Putamen (tissue), 1 donor: ENCODE measurements around the gene RNF208.
A peak's percentile ranks its signal among the peaks of the same experiment; 100 is the strongest.

Experiments
- DNase-seq: peaks from one replicate; pipeline ENCODE4 v3.0.0-alpha.2; 2016; ENCODE audit warnings: low spot score

Gene RNF208

GRCh38 chr9:137191691-137192447, 30.2 kb downstream of the RNF208 start:
- DNase-seq, result peak; percentile 89

GRCh38 chr9:137191245-137191644, 30.8 kb downstream of the RNF208 start:
- DNase-seq, result no peak

DNA sequence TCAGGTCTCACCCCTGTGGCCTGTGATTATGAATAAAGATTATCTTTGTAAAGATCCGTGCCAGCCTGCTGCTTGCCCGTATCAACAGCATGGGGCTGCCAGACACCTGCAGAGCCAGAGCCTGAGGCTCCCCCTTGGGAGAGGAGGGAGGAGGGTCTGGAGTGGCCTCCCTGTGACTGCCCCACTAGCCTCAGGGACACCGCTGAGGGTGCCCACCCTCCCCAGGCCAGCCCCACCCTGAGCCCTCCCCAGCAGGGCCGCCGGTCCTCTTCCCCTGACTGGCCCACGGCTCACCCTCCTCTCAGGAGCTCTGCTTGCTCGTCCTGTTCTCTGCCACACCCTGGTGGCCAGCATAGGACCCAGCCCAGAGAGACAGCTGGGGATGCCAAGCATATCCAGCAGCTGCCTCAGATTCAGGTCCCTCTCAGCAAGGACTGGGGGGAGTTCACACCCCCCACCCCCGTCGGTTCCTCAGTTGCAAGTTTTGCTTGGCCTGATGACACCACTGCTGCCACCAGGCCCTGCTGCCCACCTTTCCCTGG, 31.7 kb downstream of the RNF208 start:
- DNase-seq, result no peak

DNA sequence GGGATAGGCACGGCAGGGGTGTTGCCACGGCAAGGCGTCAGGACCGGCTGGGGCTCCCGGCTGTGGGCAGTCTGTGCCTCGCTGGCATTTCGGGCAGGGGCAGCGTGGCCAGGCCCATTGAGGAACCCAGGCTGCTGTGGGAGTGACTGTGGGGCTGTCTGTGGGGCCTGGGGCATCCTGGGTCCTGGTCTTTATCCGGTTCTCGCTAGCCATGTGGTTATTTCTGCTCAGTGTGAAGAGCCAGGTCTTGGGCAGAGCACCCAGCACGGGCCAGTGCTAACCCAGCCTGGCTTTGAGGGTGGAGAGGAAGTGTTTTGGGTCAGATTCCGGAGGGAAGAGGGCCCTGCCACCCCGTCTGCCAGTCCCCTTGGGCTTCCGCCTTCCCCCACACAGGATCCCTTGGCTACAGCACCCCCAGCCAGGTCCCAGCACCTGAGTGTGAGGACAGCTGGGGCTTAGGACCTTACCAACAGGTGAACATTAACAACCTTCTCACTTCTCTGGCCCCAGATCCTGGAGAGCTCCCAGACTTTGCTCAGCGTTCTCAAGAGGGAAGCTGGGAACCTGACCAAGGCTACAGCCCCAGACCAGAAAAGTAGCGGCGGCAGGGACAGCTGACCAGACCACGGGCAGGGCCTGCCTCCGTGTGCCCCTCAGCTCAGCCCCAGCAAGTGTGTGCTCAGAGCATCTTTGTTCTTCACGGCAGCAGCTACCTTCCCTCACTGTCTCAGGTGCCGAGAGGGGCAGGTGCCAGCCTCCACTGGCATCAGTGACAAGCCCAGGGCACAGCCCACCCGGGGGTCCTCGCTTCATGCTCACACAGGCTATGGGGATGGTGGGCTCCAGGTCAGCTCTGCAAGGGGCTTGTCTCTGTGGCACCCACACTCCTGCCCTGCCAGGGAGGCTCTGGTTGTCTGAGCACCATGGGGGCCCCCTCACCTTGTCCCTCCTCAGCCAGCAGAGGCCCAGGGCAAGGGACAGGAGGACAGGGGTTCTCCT, 32.4 kb downstream of the RNF208 start:
- no peak for DNase-seq

- DNase-seq, result peak; percentile 93
Measured at GRCh38 chr9:137188490-137189296, 33.3 kb downstream of the RNF208 start, which contains the start of the genes ANAPC2 and SSNA1. Gene ANAPC2 (minus strand): TSS chr9:137188560. CDS start chr9:137188532, 28 bp downstream. Gene SSNA1 (plus strand): TSS chr9:137188676. CDS start chr9:137188727, 51 bp downstream.

- DNase-seq, result no peak
Measured at GRCh38 chr9:137188086-137188489, 34.0 kb downstream of the RNF208 start.

GRCh38 chr9:137187386-137187785, 34.7 kb downstream of the RNF208 start:
- no peak for DNase-seq

GRCh38 chr9:137186385-137186784, 35.7 kb downstream of the RNF208 start:
- DNase-seq, result no peak

GRCh38 chr9:137185921-137186320, 36.1 kb downstream of the RNF208 start:
- DNase-seq, result no peak

DNA sequence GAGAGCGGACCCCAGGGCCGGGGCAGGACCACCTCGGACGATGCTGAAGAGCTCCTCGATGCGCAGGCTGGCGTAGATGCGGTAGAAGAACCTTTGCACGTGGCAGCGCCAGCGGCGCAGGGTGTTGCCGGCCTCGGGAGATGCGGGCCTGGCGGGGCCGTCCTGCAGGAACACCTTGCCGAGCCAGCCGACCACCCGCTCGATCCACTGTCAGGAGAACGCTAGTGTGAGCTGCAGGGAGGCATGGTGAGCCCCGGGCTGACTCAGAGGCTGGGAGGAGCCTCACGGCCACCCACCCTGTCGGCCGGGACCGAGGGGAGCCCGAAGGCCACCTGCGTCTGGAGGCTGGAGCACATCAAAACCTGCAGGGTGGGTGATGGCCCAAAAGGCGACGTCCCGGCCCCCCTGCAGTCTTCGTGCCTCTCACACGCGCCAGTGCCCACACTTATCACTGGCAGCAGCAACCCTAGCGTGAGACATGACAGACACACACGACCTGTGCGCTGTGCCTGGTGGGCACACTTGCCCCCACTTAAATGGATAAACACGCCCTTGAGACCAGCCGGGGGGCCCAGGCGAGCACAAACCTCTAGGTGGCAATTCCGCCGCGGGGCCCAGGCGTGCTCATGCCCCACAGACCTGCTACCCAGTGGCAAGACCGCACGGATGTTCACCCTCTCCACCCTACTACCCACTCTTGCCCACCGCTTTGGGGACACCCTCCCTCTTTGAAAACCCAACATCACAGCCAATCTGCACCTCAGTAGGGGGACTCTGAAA, 37.0 kb downstream of the RNF208 start:
- no peak for DNase-seq

GRCh38 chr9:137183980-137184595, 38.0 kb downstream of the RNF208 start:
- DNase-seq, result no peak

DNA sequence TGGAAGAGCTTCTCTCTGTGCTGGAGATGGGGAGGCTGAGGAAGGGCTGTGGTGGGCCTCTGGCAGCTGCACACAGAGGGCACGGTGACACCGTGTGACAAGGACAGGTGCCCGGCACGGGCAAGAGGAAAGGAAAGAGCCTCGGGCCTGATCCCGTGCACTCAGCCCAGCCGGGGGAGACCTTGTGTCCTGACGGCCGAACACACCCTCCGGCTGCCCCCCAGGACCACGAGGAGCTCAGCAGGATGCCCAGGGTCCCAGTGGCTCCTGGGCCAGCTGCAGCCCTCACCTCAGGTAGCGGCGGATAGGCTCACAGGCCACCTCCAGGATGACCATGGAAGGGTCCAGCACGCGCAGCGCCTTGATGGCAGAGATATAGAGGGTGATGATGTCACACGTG, 39.2 kb downstream of the RNF208 start:
- DNase-seq, result no peak

DNA sequence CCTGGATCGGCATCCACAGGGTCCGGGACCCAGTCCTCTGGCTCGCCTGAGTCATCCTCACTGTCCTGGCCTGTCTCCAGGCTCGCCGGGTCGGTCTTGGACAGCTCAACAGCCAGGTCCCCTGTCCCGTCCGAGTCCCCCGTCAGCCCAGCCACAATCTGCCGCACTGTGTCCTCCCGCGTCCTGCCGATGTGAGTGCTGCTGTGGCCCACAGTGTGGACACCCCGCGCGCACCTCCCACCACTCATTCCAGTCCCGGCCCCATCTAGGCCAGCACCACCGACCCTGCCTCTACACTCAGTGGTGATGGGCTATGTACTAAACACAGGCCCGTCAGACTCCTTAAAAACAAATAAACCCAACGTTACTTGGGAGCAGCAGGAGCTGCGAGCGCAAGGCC, 40.4 kb downstream of the RNF208 start:
- no peak for DNase-seq

- no peak for DNase-seq
Measured at GRCh38 chr9:137180491-137180890, 41.5 kb downstream of the RNF208 start.

GRCh38 chr9:137179761-137180160, 42.3 kb downstream of the RNF208 start:
- DNase-seq, result no peak

DNA sequence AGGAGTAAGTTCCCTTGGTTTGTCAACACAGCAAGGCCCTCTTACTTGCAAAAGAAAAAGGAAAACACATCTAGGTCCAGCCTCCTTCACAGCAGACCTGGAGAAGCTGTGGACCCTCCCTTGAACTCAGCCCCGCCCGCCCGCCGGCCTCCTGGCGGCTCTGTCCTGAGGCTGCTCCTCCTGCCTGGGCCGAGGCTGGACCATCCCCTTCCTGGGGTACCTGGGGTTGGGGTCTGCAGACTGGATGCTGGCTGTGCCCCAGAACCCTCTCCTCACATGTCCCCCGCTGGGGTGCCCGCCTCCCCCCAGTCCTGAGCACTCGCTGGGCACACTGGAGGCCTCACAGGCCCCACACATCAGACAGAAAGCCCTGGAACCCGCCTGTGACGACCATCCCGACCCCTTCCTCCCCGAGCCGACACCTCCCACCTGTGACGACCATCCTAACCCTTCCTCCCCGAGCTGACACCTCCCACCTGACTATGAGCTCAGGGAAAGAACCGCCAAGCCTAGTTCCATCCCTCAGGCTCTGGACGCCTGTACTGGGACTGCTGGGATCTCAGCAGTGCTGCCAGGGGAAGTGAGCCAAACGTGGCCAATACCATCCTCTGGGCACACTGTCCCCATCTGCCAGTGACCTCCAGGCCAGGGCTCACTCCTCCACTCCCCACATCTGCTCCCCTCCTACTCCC, 43.0 kb downstream of the RNF208 start:
- no peak for DNase-seq

GRCh38 chr9:137178201-137178938, 43.7 kb downstream of the RNF208 start:
- DNase-seq, result no peak

- DNase-seq, result no peak
Measured at GRCh38 chr9:137176302-137177182, 45.5 kb downstream of the RNF208 start.
